ENCODE results near the gene APLP2. TPM values are rescaled to one million over a fixed set of nuclear protein-coding genes. Genes with fewer than 3 reads are reported as not detected.

APLP2 gene
- total and polyA plus RNA-seq, 4 donors = 235 to 532 (median 524) TPM

DNA sequence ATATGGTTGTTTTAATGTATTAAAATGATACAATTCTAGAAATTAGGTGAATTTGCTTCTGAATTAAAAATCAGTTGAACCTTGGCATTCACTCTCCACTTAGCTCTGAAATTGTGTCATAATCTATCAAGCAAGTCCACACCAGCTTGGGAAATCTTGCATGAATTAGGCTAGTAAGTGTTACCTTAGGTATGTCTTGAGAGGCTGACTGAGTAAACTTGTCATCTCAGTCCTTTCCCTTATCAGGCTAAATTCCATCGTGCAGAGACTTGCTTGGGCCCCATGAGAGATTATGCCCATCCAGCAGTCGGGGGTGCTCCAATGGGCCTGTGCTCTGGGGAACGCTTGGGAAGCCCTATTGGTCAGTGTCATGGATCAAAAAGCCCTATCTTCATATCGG, 55.9 kb downstream of the APLP2 start:
- 69 to 91% methylated on average over 4 of the region's 4 CpGs for WGBS, 2 donors
- no peak for DNase-seq
- Histone ChIP-seq H3K4me3 (no peak overlapping the region), H3K27ac (ENCODE audit: low read depth in 1 of 2, low read length in 1 of 2) (no peak overlapping the region), H3K36me3 (ENCODE audit: control insufficient read depth in 4 of 4, insufficient read depth in 4 of 4, low read length in 4 of 4) (peaks cover 33 to 58% (median 38%) of the 10 kb centered on the region in 4 donors), H3K4me1 (ENCODE audit: control insufficient read depth in 5 of 5, insufficient read depth in 5 of 5, low read length in 5 of 5) (peaks cover 0 to 14% (median 3%) of the 10 kb centered on the region in 5 donors), H3K27me3 (ENCODE audit: control insufficient read depth in 3 of 3, insufficient read depth in 3 of 3, low read length in 2 of 3) (no peaks in the 10 kb centered on the region), H3K9ac (ENCODE audit: insufficient read depth in 1 of 2, low read length in 2 of 2) (no peak overlapping the region), H3K9me3 (ENCODE audit: control insufficient read depth in 4 of 4, insufficient read depth in 3 of 4, low read length in 3 of 4) (peaks cover 0 to under 1% (median 0%) of the 10 kb centered on the region in 4 donors)
- no peak for ATAC-seq (ENCODE audit: insufficient read depth, low FRiP score)
- TF ChIP-seq CTCF (IDR thresholded peaks at IDR 0.05; ENCODE audit: control extremely low read depth, extremely low read depth) = no peak

GRCh38 chr11:130126516-130126915, 56.8 kb downstream of the APLP2 start:
- Histone ChIP-seq H3K36me3 (ENCODE audit: control insufficient read depth in 4 of 4, insufficient read depth in 4 of 4, low read length in 4 of 4) (peaks cover 36 to 60% (median 43%) of the 10 kb centered on the region in 4 donors), H3K9me3 (ENCODE audit: control insufficient read depth in 4 of 4, insufficient read depth in 3 of 4, low read length in 3 of 4) (peaks cover 0 to 2% (median 0%) of the 10 kb centered on the region in 4 donors), H3K4me3 (no peak overlapping the region), H3K27ac (ENCODE audit: low read depth in 1 of 2, low read length in 1 of 2) (peak overlapping the region in 1 of 2 donors; percentile 44), H3K4me1 (ENCODE audit: control insufficient read depth in 5 of 5, insufficient read depth in 5 of 5, low read length in 5 of 5) (peaks cover 0 to 12% (median 3%) of the 10 kb centered on the region in 5 donors), H3K9ac (ENCODE audit: insufficient read depth in 1 of 2, low read length in 2 of 2) (no peak overlapping the region), H3K27me3 (ENCODE audit: control insufficient read depth in 3 of 3, insufficient read depth in 3 of 3, low read length in 2 of 3) (no peaks in the 10 kb centered on the region)
- no peak for ATAC-seq (ENCODE audit: insufficient read depth, low FRiP score)
- DNase-seq = no peak
- WGBS, 2 donors = 87 to 95% methylated on average over 5 of the region's 5 CpGs
- TF ChIP-seq CTCF (IDR thresholded peaks at IDR 0.05; ENCODE audit: control extremely low read depth, extremely low read depth) = no peak

- H3K9ac ChIP-seq (ENCODE audit: insufficient read depth in 1 of 2, low read length in 2 of 2) = no peak overlapping the region
- ATAC-seq (ENCODE audit: insufficient read depth, low FRiP score) (no peak), DNase-seq (no peak)
- peaks cover 0 to 12% (median 3%) of the 10 kb centered on the region in 5 donors for H3K4me1 ChIP-seq (ENCODE audit: control insufficient read depth in 5 of 5, insufficient read depth in 5 of 5, low read length in 5 of 5)
- H3K27me3 ChIP-seq (ENCODE audit: control insufficient read depth in 3 of 3, insufficient read depth in 3 of 3, low read length in 2 of 3) = no peaks in the 10 kb centered on the region
- TF ChIP-seq CTCF (IDR thresholded peaks at IDR 0.05; ENCODE audit: control extremely low read depth, extremely low read depth) = no peak
- WGBS, 2 donors = 92% methylated on average over 4 of the region's 4 CpGs
- H3K4me3 ChIP-seq = no peak overlapping the region
- H3K27ac ChIP-seq (ENCODE audit: low read depth in 1 of 2, low read length in 1 of 2) = no peak overlapping the region
- H3K9me3 ChIP-seq (ENCODE audit: control insufficient read depth in 4 of 4, insufficient read depth in 3 of 4, low read length in 3 of 4) = peaks cover 0 to 2% (median 0%) of the 10 kb centered on the region in 4 donors
- peaks cover 30 to 54% (median 39%) of the 10 kb centered on the region in 4 donors for H3K36me3 ChIP-seq (ENCODE audit: control insufficient read depth in 4 of 4, insufficient read depth in 4 of 4, low read length in 4 of 4)
These were observed 57.8 kb downstream of the APLP2 start for GRCh38 chr11:130127509-130127908.

- Histone ChIP-seq H3K4me3 (no peak overlapping the region), H3K9me3 (ENCODE audit: control insufficient read depth in 4 of 4, insufficient read depth in 3 of 4, low read length in 3 of 4) (peaks cover 0 to 2% (median 0%) of the 10 kb centered on the region in 4 donors), H3K27me3 (ENCODE audit: control insufficient read depth in 3 of 3, insufficient read depth in 3 of 3, low read length in 2 of 3) (no peaks in the 10 kb centered on the region), H3K27ac (ENCODE audit: low read depth in 1 of 2, low read length in 1 of 2) (no peak overlapping the region), H3K36me3 (ENCODE audit: control insufficient read depth in 4 of 4, insufficient read depth in 4 of 4, low read length in 4 of 4) (peaks cover 26 to 53% (median 34%) of the 10 kb centered on the region in 4 donors), H3K9ac (ENCODE audit: insufficient read depth in 1 of 2, low read length in 2 of 2) (no peak overlapping the region), H3K4me1 (ENCODE audit: control insufficient read depth in 5 of 5, insufficient read depth in 5 of 5, low read length in 5 of 5) (peaks cover 0 to 9% (median 3%) of the 10 kb centered on the region in 5 donors)
- ATAC-seq (ENCODE audit: insufficient read depth, low FRiP score) (no peak), DNase-seq (no peak)
- TF ChIP-seq CTCF (IDR thresholded peaks at IDR 0.05; ENCODE audit: control extremely low read depth, extremely low read depth) = no peak
- WGBS, 2 donors = 87 to 96% methylated on average over 2 of the region's 2 CpGs
These were observed 58.9 kb downstream of the APLP2 start for GRCh38 chr11:130128626-130129025.
